Measurements from ENCODE around the gene CTNNAL1. TPM values are rescaled to one million over a fixed set of nuclear protein-coding genes. Genes with fewer than 3 reads are reported as not detected.

Gene CTNNAL1
- total RNA-seq, 4 donors from 2014 or later = 59.6 to 88.9 (median 69.6) TPM

GRCh38 chr9:109036744-109037680, 23.7 kb upstream of the CTNNAL1 start:
- intact Hi-C loops (cut with DNase I) = no loop called here

GRCh38 chr9:109035684-109036423, 22.6 kb upstream of the CTNNAL1 start:
- peak overlapping the region; percentile 30 to 61 (median 52) for H3K27ac ChIP-seq (replicated peaks in 1 of 4)
- TF ChIP-seq POLR2A (IDR thresholded peaks at IDR 0.05; ENCODE audit: low read depth) = no peak
- peak; percentile 14 to 21 for TF ChIP-seq POLR2AphosphoS5 (IDR thresholded peaks at IDR 0.05)
- no peak overlapping the region for H3K4me3 ChIP-seq
- H3K36me3 ChIP-seq = peaks cover 0 to 60% (median 25%) of the 10 kb centered on the region in 4 donors
- peaks cover 19 to 32% (median 25%) of the 10 kb centered on the region in 4 donors for H3K4me1 ChIP-seq
- DNase-seq (ENCODE audit: extremely low spot score) = no peak
- no peaks in the 10 kb centered on the region for H3K9me3 ChIP-seq
- no peaks in the 10 kb centered on the region for H3K27me3 ChIP-seq
- WGBS = 61% methylated on average over 2 of the region's 2 CpGs
- intact Hi-C loops (cut with DNase I) = no loop called here

More at GRCh38 chr9:109036744-109037680, 23.7 kb upstream of the CTNNAL1 start:
- no peak for DNase-seq (ENCODE audit: extremely low spot score)
- H3K9me3 ChIP-seq = no peaks in the 10 kb centered on the region
- no peak for TF ChIP-seq EP300 (IDR thresholded peaks at IDR 0.05)
- WGBS = 86% methylated on average over 6 of the region's 6 CpGs
- H3K36me3 ChIP-seq = peaks cover 0 to 54% (median 21%) of the 10 kb centered on the region in 4 donors
- H3K4me3 ChIP-seq = no peak overlapping the region
- peaks cover 19 to 32% (median 25%) of the 10 kb centered on the region in 4 donors for H3K4me1 ChIP-seq
- no peaks in the 10 kb centered on the region for H3K27me3 ChIP-seq
- peak overlapping the region; percentile 30 to 61 (median 52) for H3K27ac ChIP-seq (replicated peaks in 1 of 4)

GRCh38 chr9:109033941-109034700, 20.8 kb upstream of the CTNNAL1 start:
- Histone ChIP-seq H3K27me3 (no peaks in the 10 kb centered on the region), H3K4me1 (peaks cover 19 to 32% (median 23%) of the 10 kb centered on the region in 4 donors), H3K4me3 (no peak overlapping the region), H3K36me3 (peaks cover 0 to 55% (median 24%) of the 10 kb centered on the region in 4 donors), H3K27ac (replicated peaks in 1 of 4) (no peak overlapping the region), H3K9me3 (no peaks in the 10 kb centered on the region)
- TF ChIP-seq POLR2AphosphoS5 (IDR thresholded peaks at IDR 0.05) (no peak), POLR2A (IDR thresholded peaks at IDR 0.05; ENCODE audit: low read depth) (no peak), CTCF (IDR thresholded peaks at IDR 0.05) (no peak), EP300 (IDR thresholded peaks at IDR 0.05) (no peak)
- DNase-seq (ENCODE audit: extremely low spot score) = no peak
- 97% methylated on average over 6 of the region's 6 CpGs for WGBS
- intact Hi-C loops (cut with DNase I) = no loop called here

- no peaks in the 10 kb centered on the region for H3K9me3 ChIP-seq
- no peak for TF ChIP-seq EP300 (IDR thresholded peaks at IDR 0.05)
- no peak for TF ChIP-seq POLR2AphosphoS5 (IDR thresholded peaks at IDR 0.05)
- no peak for TF ChIP-seq POLR2A (IDR thresholded peaks at IDR 0.05; ENCODE audit: low read depth)
- WGBS = 93% methylated on average over 3 of the region's 3 CpGs
- no peak overlapping the region for H3K27ac ChIP-seq (replicated peaks in 1 of 4)
- H3K36me3 ChIP-seq = peaks cover 0 to 43% (median 24%) of the 10 kb centered on the region in 4 donors
- DNase-seq (ENCODE audit: extremely low spot score) = no peak
- no peak overlapping the region for H3K4me3 ChIP-seq
- H3K4me1 ChIP-seq = peaks cover 17 to 26% (median 23%) of the 10 kb centered on the region in 4 donors
- intact Hi-C loops (cut with DNase I) = no loop called here
- H3K27me3 ChIP-seq = no peaks in the 10 kb centered on the region
Observed at GRCh38 chr9:109031241-109031640, 17.9 kb upstream of the CTNNAL1 start.

GRCh38 chr9:109030426-109030825, 17.1 kb upstream of the CTNNAL1 start:
- TF ChIP-seq POLR2AphosphoS5 (IDR thresholded peaks at IDR 0.05) = no peak
- TF ChIP-seq EP300 (IDR thresholded peaks at IDR 0.05) = no peak
- no peak for TF ChIP-seq CTCF (IDR thresholded peaks at IDR 0.05)
- TF ChIP-seq POLR2A (IDR thresholded peaks at IDR 0.05; ENCODE audit: low read depth) = no peak
- no peak overlapping the region for H3K27ac ChIP-seq (replicated peaks in 1 of 4)
- H3K27me3 ChIP-seq = no peaks in the 10 kb centered on the region
- H3K9me3 ChIP-seq = no peaks in the 10 kb centered on the region
- H3K36me3 ChIP-seq = peaks cover 0 to 43% (median 24%) of the 10 kb centered on the region in 4 donors
- no peak for DNase-seq (ENCODE audit: extremely low spot score)
- WGBS = 95% methylated on average over 4 of the region's 4 CpGs
- H3K4me1 ChIP-seq = peaks cover 15 to 26% (median 21%) of the 10 kb centered on the region in 4 donors
- intact Hi-C loops (cut with DNase I) = no loop called here
- no peak overlapping the region for H3K4me3 ChIP-seq

Data from esophagus muscularis mucosa (tissue), 4 donors.